Right atrium auricular region (tissue), 2 donors: ENCODE measurements around the gene PPP2R2B. TPM values are rescaled to one million over a fixed set of nuclear protein-coding genes. Genes with fewer than 3 reads are reported as not detected.

Experiments
- DNase-seq: peaks from one replicate; pipeline ENCODE4 v3.0.0-alpha.2; 2019; ENCODE audit warnings: low spot score
- H3K27ac ChIP-seq, 2 donors: fragments of 200-600 bp; sonication (generic); 1 replicate in 1 of 2; 2 replicates in 1 of 2; pipeline ENCODE4 v1.5.1; 2016 to 2019
- H3K27me3 ChIP-seq, 2 donors: fragments of 200-600 bp; sonication (generic); one replicate each; pipeline versions ENCODE4 v1.5.1 to v1.6.0; 2017 to 2019
- H3K36me3 ChIP-seq: fragments of 200-600 bp; sonication (generic); one replicate; pipeline ENCODE4 v1.5.1; 2016
- H3K4me1 ChIP-seq, 2 donors: fragments of 200-600 bp; sonication (generic); one replicate each; pipeline versions ENCODE4 v1.5.1 to v1.6.0; 2017 to 2019
- H3K4me3 ChIP-seq, 2 donors: fragments of 200-600 bp; sonication (generic); 1 replicate in 1 of 2; 2 replicates in 1 of 2; pipeline ENCODE4 v1.5.1; 2017 to 2019; ENCODE audit warnings: mild to moderate bottlenecking in 1 of 2, moderate library complexity in 1 of 2
- H3K9me3 ChIP-seq, 2 donors: fragments of 200-600 bp; sonication (generic); one replicate each; pipeline ENCODE4 v1.5.1; 2019
- total RNA-seq, 2 donors: library from RNA; depleted of rRNA; stranded (reverse); fragments of >200 nt; gene quantifications; one replicate each; pipeline ENCODE4 v1.1.0, GENCODE V29; 2016
- TF ChIP-seq, protein P1 (sequence below), 2 donors: fragments of 200-600 bp; sonication (generic); IDR thresholded peaks; one replicate each; pipeline ENCODE4 v1.5.1; 2019; ENCODE audit warnings: antibody characterized with exemption in 2 of 2

PPP2R2B gene
- total RNA-seq, 2 donors from 2014 or later, result 1.6 to 12.4 TPM

GRCh38 chr5:146671561-146672295, 206.8 kb downstream of the PPP2R2B start:
- Histone ChIP-seq H3K4me3 (no peak overlapping the region), H3K36me3 (no peaks in the 10 kb centered on the region), H3K9me3 (no peaks in the 10 kb centered on the region), H3K27me3 (no peaks in the 10 kb centered on the region), H3K27ac (no peak overlapping the region), H3K4me1 (no peaks in the 10 kb centered on the region)
- DNase-seq, result no peak
- TF ChIP-seq, protein P1, sequence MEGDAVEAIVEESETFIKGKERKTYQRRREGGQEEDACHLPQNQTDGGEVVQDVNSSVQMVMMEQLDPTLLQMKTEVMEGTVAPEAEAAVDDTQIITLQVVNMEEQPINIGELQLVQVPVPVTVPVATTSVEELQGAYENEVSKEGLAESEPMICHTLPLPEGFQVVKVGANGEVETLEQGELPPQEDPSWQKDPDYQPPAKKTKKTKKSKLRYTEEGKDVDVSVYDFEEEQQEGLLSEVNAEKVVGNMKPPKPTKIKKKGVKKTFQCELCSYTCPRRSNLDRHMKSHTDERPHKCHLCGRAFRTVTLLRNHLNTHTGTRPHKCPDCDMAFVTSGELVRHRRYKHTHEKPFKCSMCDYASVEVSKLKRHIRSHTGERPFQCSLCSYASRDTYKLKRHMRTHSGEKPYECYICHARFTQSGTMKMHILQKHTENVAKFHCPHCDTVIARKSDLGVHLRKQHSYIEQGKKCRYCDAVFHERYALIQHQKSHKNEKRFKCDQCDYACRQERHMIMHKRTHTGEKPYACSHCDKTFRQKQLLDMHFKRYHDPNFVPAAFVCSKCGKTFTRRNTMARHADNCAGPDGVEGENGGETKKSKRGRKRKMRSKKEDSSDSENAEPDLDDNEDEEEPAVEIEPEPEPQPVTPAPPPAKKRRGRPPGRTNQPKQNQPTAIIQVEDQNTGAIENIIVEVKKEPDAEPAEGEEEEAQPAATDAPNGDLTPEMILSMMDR (IDR thresholded peaks at IDR 0.05), result no peak

- H3K36me3 ChIP-seq, result no peaks in the 10 kb centered on the region
- H3K4me3 ChIP-seq, result no peak overlapping the region
- TF ChIP-seq, protein P1 (IDR thresholded peaks at IDR 0.05), result no peak
- no peak overlapping the region for H3K27ac ChIP-seq
- no peak for DNase-seq
- no peaks in the 10 kb centered on the region for H3K4me1 ChIP-seq
- no peaks in the 10 kb centered on the region for H3K9me3 ChIP-seq
- H3K27me3 ChIP-seq, result no peaks in the 10 kb centered on the region
Measured at GRCh38 chr5:146669656-146670055, 208.9 kb downstream of the PPP2R2B start.

DNA sequence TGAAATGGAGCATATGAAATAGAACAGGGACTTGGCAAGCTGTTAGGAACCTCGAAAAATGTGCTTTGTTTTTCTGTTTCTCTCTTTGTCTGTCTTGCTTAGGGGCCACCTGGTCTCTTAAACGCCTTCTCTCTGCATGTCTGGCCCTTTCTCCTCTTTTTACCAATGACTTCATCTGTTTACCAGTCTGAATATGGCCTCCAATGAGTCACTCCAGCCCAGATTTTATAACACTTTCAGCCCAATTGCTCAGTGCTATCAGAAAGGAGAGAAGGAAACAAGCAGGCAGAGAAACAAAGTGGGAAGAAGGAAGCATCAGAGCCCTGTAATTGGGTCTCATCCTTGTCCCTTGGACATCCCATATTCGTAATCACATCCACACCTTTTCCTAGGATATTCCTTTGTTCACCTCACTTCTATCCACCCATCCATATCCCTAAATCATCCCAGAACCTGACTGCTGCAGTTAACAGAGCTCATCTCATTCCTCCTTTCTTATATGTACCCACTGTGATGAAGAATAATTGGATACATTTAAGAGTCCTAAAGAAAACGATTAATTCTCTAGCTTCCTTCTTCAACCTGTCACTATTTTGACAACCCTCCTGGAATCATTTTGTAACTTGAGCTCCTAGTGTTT, 210.8 kb downstream of the PPP2R2B start:
- Histone ChIP-seq H3K27me3 (no peaks in the 10 kb centered on the region), H3K36me3 (no peaks in the 10 kb centered on the region), H3K4me3 (no peak overlapping the region), H3K4me1 (no peaks in the 10 kb centered on the region), H3K9me3 (no peaks in the 10 kb centered on the region), H3K27ac (peak overlapping the region; percentile 21 to 65)
- no peak for DNase-seq
- TF ChIP-seq, protein P1 (IDR thresholded peaks at IDR 0.05), result no peak

DNA sequence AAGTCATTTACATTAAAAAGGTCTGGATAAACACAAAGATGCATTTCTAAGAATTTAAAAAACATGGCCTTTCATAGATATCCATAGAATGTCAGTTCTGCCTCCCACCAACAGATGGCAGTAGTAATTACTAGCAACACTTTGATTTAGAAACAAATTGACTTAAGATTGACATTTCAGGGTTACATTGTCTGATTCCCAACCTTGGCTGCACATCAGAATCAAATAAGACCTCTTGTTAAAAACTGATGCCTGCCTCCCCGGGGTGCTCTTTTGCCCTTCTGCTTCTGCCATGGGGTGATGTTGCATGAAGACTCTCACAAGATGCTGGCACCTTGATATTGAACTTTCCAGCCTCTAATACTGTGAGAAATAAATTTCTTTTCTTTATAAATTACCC, 216.3 kb downstream of the PPP2R2B start:
- Histone ChIP-seq H3K9me3 (no peaks in the 10 kb centered on the region), H3K27me3 (no peaks in the 10 kb centered on the region), H3K4me1 (no peaks in the 10 kb centered on the region), H3K27ac (no peak overlapping the region), H3K36me3 (no peaks in the 10 kb centered on the region), H3K4me3 (no peak overlapping the region)
- TF ChIP-seq, protein P1 (IDR thresholded peaks at IDR 0.05), result peak; percentile 13 to 54
- no peak for DNase-seq

- Histone ChIP-seq H3K36me3 (no peaks in the 10 kb centered on the region), H3K9me3 (no peaks in the 10 kb centered on the region), H3K27ac (no peak overlapping the region), H3K4me1 (no peaks in the 10 kb centered on the region), H3K27me3 (no peaks in the 10 kb centered on the region), H3K4me3 (no peak overlapping the region)
- TF ChIP-seq, protein P1 (IDR thresholded peaks at IDR 0.05), result no peak
- DNase-seq, result no peak
Measured at GRCh38 chr5:146660376-146660960, 218.1 kb downstream of the PPP2R2B start.
